Measurements from ENCODE around the gene C2orf72.
"Not testable (repeated sequence)": the region's sequence is repeated elsewhere in the genome, so short reads cannot be mapped to it uniquely, and the experiment has no call there.

C2orf72 gene

GRCh38 chr2:231047923-231048915 is 10.9 kb downstream of the C2orf72 start:
- DNase-seq = no peak

DNA sequence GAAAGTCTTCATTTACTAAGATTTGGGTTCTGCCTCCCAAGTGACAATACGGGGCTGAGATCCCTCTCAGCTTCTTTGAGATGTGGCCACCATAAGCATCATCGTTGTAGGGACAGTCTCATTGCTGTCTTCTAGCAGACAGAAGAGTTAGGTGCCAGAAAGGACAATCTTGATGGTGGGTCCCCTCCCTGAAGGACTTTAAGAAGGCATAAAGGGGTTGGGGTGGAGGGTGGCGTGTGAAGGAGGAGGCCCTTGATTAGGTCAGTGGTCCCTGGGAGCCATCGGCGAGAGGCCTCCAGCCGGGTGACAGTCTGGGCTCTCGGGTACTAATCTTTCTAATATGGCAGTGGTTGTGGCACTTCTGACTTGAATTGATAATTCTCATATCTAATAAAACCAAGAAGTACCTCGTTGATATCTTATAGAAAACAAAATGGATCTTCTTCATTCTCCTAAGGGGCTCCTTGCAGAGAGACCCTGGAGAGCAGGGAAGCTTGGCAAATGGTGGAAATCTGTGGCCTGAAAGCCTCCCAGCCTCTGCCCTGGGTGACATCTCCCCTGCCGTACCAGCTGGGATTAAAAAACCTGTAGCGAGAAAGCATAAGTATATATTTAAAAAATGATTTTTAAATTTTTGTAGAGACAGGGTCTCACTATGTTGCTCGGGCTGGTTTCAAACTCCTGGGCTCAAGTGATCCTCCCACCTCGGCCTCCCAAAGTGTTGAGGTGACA is 12.1 kb downstream of the C2orf72 start:
- DNase-seq = no peak

GRCh38 chr2:231050018-231050901 is 12.9 kb downstream of the C2orf72 start:
- no peak for DNase-seq

GRCh38 chr2:231051116-231051515 is 13.8 kb downstream of the C2orf72 start:
- no peak for DNase-seq

- peak; percentile 84 for DNase-seq
Observed at GRCh38 chr2:231052494-231053451, 15.4 kb downstream of the C2orf72 start.

- DNase-seq = no peak
Observed at GRCh38 chr2:231053846-231054245, 16.5 kb downstream of the C2orf72 start.

DNA sequence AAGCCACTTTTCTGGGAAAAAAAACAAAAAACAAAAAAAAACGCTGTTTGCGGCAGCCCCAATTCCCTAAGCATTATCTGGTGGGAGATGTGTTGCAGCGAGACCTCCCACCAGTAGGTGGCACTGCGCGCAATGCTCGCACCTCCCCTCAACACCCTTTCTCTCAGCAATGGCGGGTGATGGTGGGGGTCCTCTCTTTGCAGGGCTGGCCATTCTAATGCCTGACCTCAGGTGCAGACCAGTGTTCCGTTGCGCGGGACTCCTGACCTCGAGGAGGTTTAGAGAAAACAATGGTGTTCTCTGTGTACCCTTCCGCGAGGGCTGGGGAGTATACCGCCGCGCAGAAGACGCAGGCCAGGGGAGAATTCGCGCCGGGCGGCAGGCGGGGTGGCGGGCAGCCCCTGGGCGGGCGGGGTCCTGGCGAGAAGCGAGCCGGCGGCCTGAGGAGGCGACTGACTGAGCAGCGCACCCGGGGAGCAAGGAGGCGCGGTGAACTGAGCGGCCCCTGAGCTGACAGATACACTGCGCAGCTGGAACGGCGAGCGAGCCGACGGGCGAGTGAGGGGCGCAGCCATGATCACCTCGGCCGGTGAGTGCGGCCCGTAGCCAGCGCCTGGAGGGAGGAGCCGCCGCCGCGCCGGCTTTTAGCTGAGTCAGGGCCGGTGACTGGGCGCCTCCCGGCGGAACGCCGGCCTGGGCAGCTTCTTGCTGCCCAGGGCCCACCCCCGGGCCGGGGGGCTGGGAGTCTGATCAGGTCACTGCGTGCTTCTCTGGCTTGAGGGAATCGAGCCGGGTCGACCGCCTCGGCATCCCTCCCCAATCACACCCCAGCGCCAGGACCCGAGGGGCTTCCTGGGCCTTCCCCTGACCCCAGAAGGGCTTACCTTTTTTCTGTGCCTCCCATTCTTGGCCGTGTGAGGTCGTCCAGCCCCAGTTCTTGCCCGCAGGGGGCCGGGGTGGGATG is 19.4 kb downstream of the C2orf72 start, which contains the start of gene PSMD1:
Gene PSMD1, plus strand, starts transcription at position 415 of the 964 bp plus-strand sequence. Its CDS starts 159 bp downstream, at position 574.
- DNase-seq = peak; percentile 90

DNA sequence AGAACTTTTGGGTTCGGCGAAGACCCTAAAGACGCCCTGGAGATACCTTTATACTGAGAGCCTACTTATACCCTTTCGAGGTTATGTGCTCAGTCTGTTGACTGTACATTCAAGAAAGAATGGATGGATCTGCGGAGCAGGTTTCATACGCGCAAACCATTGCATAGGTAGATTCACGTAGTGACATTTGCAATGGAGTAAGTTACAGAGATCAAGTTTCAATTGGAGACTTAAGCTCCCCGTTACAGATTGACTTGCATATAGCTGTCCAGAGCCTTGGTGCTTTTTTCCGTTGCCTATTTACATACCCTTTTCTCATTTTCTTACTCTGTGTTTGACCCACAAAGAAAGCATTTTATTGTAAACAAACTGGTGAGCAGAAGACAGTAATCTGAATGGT is 20.3 kb downstream of the C2orf72 start:
- DNase-seq = no peak

- no peak for DNase-seq
Observed at GRCh38 chr2:231058761-231059550, 21.6 kb downstream of the C2orf72 start.

- DNase-seq = no peak
Observed at GRCh38 chr2:231059756-231060155, 22.4 kb downstream of the C2orf72 start.

- DNase-seq = no peak
Observed at GRCh38 chr2:231062776-231063175, 25.5 kb downstream of the C2orf72 start.

- DNase-seq = no peak
Observed at GRCh38 chr2:231063347-231063746, 26.0 kb downstream of the C2orf72 start.

DNA sequence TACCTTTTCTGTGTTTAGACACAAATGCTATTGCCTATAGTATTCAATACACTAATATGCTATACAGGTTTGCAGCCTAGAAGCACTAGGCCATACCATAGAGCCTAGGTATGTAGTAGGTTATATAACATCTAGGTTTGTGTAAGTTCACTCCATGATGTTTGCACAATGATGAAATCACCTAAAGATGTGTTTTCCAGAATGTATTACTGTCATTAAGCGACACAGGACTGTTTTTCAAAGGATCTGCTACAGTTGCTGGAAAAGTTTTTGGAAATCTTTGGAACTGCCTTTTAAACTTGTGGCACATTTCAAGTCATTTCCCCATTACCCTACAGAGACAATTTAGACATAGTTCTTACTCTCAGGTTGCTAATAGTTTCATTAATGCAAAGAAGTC is 28.6 kb downstream of the C2orf72 start:
- DNase-seq = no peak

GRCh38 chr2:231067531-231067930 is 30.2 kb downstream of the C2orf72 start:
- DNase-seq = not testable (repeated sequence)

GRCh38 chr2:231068525-231069222 is 31.4 kb downstream of the C2orf72 start:
- DNase-seq = peak; percentile 60

DNA sequence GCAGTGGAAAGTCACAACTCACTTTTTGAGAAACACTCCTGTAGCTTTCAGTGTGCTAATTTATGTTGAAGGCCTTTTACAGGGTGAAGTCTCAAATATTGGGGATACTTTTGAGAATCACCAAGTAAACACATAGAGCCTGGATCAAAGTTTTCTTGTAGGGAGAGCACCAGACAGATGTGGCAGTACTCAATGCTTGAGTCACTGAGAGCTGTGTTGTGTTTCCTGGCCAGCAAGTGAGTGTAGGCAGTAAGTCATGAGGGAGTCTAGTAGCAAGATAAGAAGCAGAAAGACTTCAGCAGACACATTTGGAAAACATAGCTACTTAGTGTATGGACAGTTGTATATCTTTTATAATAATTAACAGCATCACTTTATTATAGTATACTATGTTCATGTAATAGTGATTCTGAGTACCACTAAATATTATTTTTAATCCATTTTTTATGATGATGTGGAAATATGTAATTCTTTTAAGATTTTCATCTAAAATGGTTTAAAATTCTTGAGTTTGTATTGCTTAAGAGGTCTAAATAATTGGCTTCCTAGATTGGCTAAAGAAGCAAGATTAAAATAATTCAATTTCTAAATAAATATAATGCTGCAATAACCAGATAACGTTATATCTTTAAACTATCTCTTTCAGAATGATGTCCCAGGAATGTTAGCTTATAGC is 32.2 kb downstream of the C2orf72 start:
- DNase-seq = no peak

- DNase-seq = no peak
Observed at GRCh38 chr2:231084565-231084964, 47.2 kb downstream of the C2orf72 start.

GRCh38 chr2:231088754-231089153 is 51.4 kb downstream of the C2orf72 start:
- no peak for DNase-seq

Measured in EL (cell line).